GF-D8 (cell line): Measurements from ENCODE around the gene CNKSR3.
"Not testable (repeated sequence)": the region's sequence is repeated elsewhere in the genome, so short reads cannot be mapped to it uniquely, and the experiment has no call there.

ENCODE experiments used
- DNase-seq: peaks from one replicate; lab custom pipeline; 2025; lab: John Stamatoyannopoulos, UW

The CNKSR3 gene

GRCh38 chr6:154510144-154510905, at the start of gene CNKSR3:
TSS of gene CNKSR3 (minus strand) at chr6:154510685. CDS start at chr6:154510114, 571 bp downstream.
- DNase-seq = peak; percentile 84

DNA sequence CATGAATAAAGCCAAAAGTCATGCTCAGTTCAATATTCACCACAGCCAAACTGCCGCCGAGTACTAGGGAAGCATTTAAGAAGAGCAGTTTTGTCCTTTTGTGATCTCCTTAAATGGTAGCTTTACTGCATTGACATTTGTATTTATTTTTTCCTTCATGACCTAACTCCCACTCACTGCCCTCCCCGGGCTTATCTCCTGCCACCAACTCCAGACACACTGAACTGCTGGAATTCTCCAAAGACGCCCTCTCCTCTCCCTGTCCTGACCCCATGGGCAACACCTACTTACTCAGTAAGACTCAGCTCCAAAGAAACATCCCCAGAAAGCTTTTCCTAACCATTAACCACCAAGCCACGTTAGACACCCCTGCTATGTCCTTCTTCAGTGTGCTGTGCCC, 48.5 kb upstream of the CNKSR3 start:
- DNase-seq = no peak

DNA sequence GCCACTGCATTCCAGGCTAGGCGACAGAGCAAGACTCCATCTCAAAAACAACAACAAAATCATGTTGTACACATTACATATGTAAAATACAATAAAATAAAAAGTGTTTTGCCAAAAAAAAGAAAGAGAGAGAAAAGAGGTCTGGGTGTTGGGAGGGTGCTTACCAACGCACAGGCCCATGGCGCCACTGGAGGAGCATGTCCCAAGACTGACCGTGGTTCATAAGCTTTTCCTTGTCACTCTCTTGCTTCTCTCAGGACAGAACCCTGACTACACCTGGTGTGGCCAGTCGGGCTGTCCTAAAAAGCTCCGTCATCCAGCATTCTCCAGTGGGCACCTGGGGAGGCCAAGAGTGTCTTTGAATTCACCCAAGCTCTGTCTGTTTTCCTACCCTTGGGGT, 48.0 kb upstream of the CNKSR3 start:
- DNase-seq = no peak

DNA sequence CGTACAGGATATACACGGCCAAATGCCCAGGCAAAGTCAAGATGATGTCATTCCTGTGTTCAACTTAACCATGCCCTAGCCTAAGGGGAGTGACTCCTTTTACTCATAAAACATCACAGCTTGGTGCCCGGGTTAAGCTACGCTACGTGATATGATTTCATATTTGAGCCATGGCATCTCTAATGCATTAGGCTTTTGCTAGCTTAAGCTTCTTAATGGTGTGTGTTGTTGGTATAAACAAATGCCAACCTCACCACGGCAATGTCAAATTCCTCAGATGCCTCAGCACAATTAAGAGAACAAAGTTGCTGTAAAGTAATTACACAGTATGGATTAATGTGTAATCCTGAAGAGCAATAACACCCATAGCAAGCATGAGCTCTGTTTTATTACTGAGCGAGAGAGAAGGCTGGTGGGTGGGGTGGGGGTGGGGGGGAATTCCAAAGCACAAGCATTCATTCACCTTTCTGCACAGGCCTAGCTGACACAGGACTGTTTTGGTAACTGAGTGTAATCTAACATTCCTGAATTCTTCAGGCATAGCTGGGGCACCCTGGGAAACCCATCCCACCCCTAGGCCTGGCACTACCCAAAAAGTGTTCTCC, 44.7 kb upstream of the CNKSR3 start:
- DNase-seq = no peak

GRCh38 chr6:154554491-154554890, 44.0 kb upstream of the CNKSR3 start:
- no peak for DNase-seq

GRCh38 chr6:154550779-154551178, 40.3 kb upstream of the CNKSR3 start:
- no peak for DNase-seq

DNA sequence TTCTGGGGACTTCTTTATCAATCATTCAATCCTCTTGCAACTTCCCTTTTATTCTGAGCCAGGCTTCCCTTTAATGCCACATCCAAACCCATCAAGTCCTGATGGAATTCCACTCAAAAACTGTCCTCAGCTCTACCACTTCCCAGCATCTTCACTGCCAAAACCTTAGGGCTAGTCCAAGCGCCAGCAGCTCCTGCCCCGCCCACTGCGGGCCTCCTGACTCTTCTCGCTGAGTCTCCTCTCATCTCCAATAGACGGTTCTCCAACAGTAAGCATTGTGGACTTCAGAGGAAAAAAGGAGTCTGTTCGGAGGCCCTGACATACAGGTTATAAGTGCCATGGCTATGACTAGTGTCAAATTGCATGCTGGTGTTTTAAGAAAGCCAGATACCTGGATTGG, 38.7 kb upstream of the CNKSR3 start:
- no peak for DNase-seq

DNA sequence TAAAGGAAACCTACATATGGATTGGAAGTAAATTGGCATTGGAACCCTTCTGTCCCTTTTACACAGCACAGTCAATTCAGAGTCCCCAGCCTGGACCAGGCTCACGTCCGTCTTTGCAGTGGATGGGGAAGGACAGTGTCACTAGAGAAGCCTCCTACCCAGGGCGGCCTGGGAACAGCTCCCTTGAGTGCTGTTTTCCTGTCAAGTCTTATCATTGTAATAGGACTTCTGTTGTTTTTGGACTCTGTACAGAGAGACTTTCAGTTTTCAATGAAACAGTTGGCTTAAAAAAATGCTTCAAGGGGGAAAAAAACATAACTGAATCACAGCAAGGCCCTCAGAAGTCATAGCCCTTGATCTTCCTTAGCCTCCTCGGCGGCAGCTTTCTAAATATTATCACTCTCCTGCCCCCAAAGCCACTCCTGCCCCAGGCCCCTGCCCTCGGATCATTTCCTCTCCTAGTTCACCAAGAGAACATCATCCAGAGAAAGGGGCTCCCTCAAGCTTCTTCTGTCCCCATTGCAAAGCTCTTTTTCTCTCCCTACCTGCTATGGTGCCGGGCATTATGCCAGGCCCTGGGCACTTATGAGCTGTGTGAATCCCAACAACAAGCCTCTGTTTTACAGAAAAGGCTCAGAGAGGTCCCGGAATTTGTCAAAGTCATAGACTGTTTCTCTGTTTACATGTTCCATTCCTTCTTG, 37.8 kb upstream of the CNKSR3 start:
- DNase-seq = no peak

DNA sequence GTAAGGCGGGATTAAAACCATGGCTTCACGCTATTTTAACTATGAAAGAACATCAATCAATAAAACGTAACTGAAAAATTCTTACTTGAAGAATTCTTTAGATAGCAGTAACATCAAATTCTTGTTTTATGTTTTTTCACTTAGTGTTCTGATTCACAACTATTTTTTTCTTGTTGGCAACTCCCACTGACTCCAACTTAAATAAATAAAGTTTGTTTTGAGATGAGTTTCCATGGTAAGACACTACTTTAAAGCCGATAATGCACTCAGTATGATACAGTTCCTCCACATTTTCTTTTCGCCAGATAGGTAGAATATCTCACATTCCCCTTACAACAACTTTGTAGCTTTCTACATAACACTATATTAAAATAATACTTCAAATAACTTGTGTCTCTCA, 33.1 kb upstream of the CNKSR3 start:
- no peak for DNase-seq

DNA sequence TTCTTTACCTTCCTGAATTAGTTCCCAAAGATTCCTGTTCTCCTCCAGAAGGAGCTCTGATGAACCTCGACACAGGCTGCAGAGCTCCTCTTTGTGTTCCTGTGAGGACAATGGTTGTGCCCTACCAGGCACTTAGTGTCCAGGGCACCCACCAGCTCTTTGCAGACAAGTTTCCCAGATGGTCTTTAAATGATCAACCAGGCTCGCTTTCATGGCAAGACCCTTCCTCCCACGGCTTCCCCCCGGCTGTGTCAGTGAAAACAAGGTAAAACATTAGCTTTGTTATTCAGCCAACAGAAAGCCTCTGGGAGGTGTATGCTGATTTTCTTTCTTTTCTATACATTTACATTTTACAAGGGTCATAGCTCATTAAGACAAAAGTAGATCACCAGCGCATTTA, 32.3 kb upstream of the CNKSR3 start:
- no peak for DNase-seq

- not testable (repeated sequence) for DNase-seq
Observed at GRCh38 chr6:154541837-154542236, 31.4 kb upstream of the CNKSR3 start.

DNA sequence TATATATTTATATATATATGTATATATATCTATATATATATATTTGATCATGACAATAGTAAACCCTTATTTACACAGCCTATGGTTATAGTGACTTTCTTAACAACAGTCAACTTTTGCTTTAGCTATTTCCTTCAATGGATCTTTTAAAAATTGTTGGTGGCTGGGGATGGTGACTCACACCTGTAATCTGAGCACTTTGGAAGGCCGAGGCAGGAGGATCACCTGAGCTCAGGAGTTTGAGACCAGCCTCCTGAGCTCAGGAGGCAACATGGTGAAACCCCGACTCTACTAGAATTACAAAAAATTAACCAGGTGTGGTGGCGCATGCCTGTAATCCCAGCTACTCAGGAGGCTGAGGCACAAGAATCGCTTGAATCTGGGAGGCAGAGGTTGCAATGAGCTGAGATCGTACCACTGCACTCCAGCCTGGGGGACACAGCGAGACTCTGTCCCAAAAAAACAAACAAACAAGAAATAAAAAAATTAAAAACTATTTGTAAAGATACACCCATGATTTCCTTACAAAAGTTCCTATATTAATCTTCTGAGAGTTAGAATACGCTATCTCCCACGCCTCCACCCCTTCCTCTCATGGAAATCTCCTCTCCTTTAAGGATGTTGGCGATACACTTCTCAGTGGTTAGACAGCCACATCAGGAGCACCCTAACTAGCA, 29.2 kb upstream of the CNKSR3 start:
- DNase-seq = no peak

DNA sequence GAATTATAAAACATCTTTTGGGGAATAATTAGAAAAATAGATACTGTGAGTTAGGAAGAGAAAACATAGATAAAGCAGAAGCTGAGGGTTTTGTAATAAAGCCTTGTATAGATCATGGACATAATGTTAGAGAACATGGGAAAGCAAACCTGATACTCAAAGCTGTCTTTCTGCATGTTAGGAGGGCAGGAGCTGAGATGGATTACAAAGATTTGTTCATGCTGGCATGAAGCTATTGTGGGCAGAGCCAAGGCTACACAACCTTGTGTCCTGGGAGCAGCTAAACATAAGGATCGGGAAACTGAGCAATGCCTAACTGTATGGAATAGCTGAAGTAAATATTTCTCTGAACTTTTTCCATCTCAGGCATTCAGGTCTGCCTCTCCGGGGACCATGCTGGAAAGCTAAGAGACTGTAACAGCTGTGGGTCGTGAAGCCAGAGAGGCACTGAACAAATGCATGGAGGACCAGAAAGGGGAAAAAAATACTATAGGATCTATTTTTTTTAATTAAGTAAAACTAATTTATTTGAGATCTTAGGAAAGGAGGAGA, 28.2 kb upstream of the CNKSR3 start:
- no peak for DNase-seq

GRCh38 chr6:154537511-154538325, 27.2 kb upstream of the CNKSR3 start:
- no peak for DNase-seq

- no peak for DNase-seq
Observed at GRCh38 chr6:154536999-154537398, 26.5 kb upstream of the CNKSR3 start.

DNA sequence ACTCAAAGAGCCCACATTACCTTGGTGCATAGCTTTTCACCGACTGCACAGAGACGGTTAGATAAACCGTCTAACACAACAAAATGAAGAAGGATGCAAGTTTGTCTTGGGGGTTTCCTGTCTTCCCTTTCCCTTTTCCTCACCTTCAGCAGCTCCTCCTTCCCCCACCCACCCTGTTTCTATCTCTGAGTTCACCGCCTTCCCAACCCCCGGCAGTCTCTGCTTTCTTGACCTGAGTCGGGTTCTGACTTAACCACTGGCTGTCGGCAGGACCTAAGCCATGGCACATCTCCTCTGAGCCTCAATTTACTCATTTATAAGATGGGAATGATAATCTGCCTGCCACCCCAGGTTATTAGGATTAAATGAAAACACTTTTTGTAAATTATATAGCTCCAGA, 25.8 kb upstream of the CNKSR3 start:
- DNase-seq = no peak

GRCh38 chr6:154535851-154536250, 25.4 kb upstream of the CNKSR3 start:
- no peak for DNase-seq

- DNase-seq = no peak
Observed at GRCh38 chr6:154535147-154535546, 24.7 kb upstream of the CNKSR3 start.

DNA sequence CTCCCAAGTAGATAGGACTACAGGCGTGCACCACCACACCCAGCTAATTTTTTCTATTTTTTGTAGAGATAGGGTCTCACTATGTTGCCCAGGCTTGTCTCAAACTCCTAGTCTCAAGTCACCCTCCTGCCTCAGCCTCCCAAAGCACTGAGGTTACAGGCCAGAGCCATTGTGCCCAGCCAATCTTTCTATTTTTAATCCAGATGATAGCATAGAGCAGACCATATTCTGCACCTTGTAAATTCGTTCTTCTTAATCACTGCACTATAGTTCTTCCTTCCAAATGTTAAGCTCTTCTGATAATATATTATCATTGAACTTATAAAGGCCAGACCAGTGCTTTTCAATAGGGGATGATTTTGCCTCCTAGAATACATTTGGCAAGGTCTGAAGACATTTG, 24.0 kb upstream of the CNKSR3 start:
- DNase-seq = no peak

GRCh38 chr6:154532426-154532825, 21.9 kb upstream of the CNKSR3 start:
- DNase-seq = no peak

- no peak for DNase-seq
Observed at GRCh38 chr6:154529957-154530356, 19.5 kb upstream of the CNKSR3 start.
